DOHH2 (cell line): Measurements from ENCODE around the gene OPTN.

Source experiments
- H3F3A ChIP-seq: fragments of 200-600 bp; sonication (generic), shearing (Covaris generic); 2 replicates; pipeline ENCODE4 v1.6.0; 2016; ENCODE audit warnings: antibody characterized with exemption, mild to moderate bottlenecking; ENCODE audit not compliant: control insufficient read depth, insufficient read depth
- H3K27ac ChIP-seq: fragments of 200-600 bp; sonication (generic); 2 replicates; pipeline ENCODE4 v1.5.1; 2014; ENCODE audit warnings: low read depth, mild to moderate bottlenecking, low read length, moderate library complexity
- H3K27me3 ChIP-seq: fragments of 200-600 bp; sonication (generic); 2 replicates; pipeline ENCODE4 v1.6.1; 2014; ENCODE audit warnings: mild to moderate bottlenecking, low read length, mixed read lengths; ENCODE audit not compliant: control insufficient read depth
- H3K36me3 ChIP-seq: fragments of 200-600 bp; sonication (generic); 2 replicates; pipeline ENCODE4 v1.6.1; 2014; ENCODE audit warnings: mild to moderate bottlenecking, low read length, moderate library complexity, mixed read lengths; ENCODE audit not compliant: control insufficient read depth
- H3K4me1 ChIP-seq: fragments of 200-600 bp; sonication (generic); 2 replicates; pipeline ENCODE4 v1.6.1; 2014; ENCODE audit warnings: mild to moderate bottlenecking, low read length, mixed read lengths; ENCODE audit not compliant: control insufficient read depth
- H3K4me2 ChIP-seq: fragments of 200-600 bp; sonication (generic); 2 replicates; pipeline ENCODE4 v1.6.0; 2014; ENCODE audit warnings: mild to moderate bottlenecking, low read length, moderate library complexity
- H3K4me3 ChIP-seq: fragments of 200-600 bp; sonication (generic); 2 replicates; pipeline ENCODE4 v1.5.1; 2014; ENCODE audit warnings: mild to moderate bottlenecking, low read length, mixed read lengths
- H3K79me2 ChIP-seq: fragments of 200-600 bp; sonication (generic); 2 replicates; pipeline ENCODE4 v1.6.1; 2014; ENCODE audit warnings: mild to moderate bottlenecking, low read length, mixed read lengths; ENCODE audit not compliant: control insufficient read depth
- H3K9me2 ChIP-seq: fragments of 200-600 bp; sonication (generic); replicated peaks from 2 replicates; pipeline ENCODE4 v1.6.1; 2014; ENCODE audit warnings: mild to moderate bottlenecking, low read length, mixed read lengths; ENCODE audit not compliant: control insufficient read depth
- H3K9me3 ChIP-seq: fragments of 200-600 bp; sonication (generic); 2 replicates; pipeline ENCODE4 v1.6.1; 2014; ENCODE audit warnings: antibody characterized with exemption, low read length, mixed read lengths; ENCODE audit not compliant: control insufficient read depth, insufficient read depth
- H4K20me1 ChIP-seq: fragments of 200-600 bp; sonication (generic); 2 replicates; pipeline ENCODE4 v1.6.0; 2014; ENCODE audit warnings: low read depth, mild to moderate bottlenecking, antibody characterized with exemption, low read length, moderate library complexity; ENCODE audit not compliant: control insufficient read depth, insufficient read depth
- CTCF ChIP-seq: fragments of 200-600 bp; sonication (generic); IDR thresholded peaks from one replicate; pipeline ENCODE4 v1.5.1; 2014; ENCODE audit warnings: antibody characterized with exemption, mild to moderate bottlenecking, low read depth, low read length; ENCODE audit not compliant: poor library complexity, severe bottlenecking
- EZH2phosphoT487 ChIP-seq: fragments of 200-600 bp; sonication (generic); IDR thresholded peaks from 2 replicates; pipeline ENCODE4 v1.6.1; 2017; ENCODE audit warnings: borderline replicate concordance, mild to moderate bottlenecking, antibody characterized with exemption, low read length, moderate library complexity, mixed read lengths

OPTN gene

GRCh38 chr10:13086056-13086455, 13.9 kb upstream of the OPTN start:
- Histone ChIP-seq H4K20me1 (no peaks in the 10 kb centered on the region), H3K36me3 (no peaks in the 10 kb centered on the region), H3K9me2 (no peaks in the 10 kb centered on the region), H3K27me3 (peaks cover 2% of the 10 kb centered on the region; the same call in 1 of the 2 replicates), H3F3A (no peaks in the 10 kb centered on the region), H3K4me1 (no peaks in the 10 kb centered on the region), H3K4me3 (no peak overlapping the region), H3K79me2 (no peaks in the 10 kb centered on the region), H3K9me3 (peaks cover 11% of the 10 kb centered on the region), H3K4me2 (no peak overlapping the region), H3K27ac (no peak overlapping the region)
- no peak for TF ChIP-seq CTCF
- TF ChIP-seq EZH2phosphoT487, result no peak

GRCh38 chr10:13087601-13087985, 12.4 kb upstream of the OPTN start:
- Histone ChIP-seq H3K36me3 (no peaks in the 10 kb centered on the region), H3K4me3 (no peak overlapping the region), H3K79me2 (no peaks in the 10 kb centered on the region), H3K9me3 (peaks cover 11% of the 10 kb centered on the region), H3K4me2 (no peak overlapping the region), H3F3A (no peaks in the 10 kb centered on the region), H3K27me3 (peaks cover 6% of the 10 kb centered on the region), H4K20me1 (no peaks in the 10 kb centered on the region), H3K27ac (no peak overlapping the region), H3K9me2 (no peaks in the 10 kb centered on the region), H3K4me1 (no peaks in the 10 kb centered on the region)
- TF ChIP-seq CTCF (no peak), EZH2phosphoT487 (no peak)

- H3K9me3 ChIP-seq, result peaks cover 8% of the 10 kb centered on the region
- H3K4me3 ChIP-seq, result no peak overlapping the region
- H3K4me1 ChIP-seq, result no peaks in the 10 kb centered on the region
- H3K79me2 ChIP-seq, result no peaks in the 10 kb centered on the region
- no peaks in the 10 kb centered on the region for H3F3A ChIP-seq
- no peaks in the 10 kb centered on the region for H3K9me2 ChIP-seq
- H3K27me3 ChIP-seq, result peaks cover 6% of the 10 kb centered on the region
- TF ChIP-seq EZH2phosphoT487 (no peak), CTCF (no peak)
- H4K20me1 ChIP-seq, result no peaks in the 10 kb centered on the region
- H3K4me2 ChIP-seq, result no peak overlapping the region
- H3K36me3 ChIP-seq, result no peaks in the 10 kb centered on the region
- no peak overlapping the region for H3K27ac ChIP-seq
Observed at GRCh38 chr10:13087986-13088618, 11.9 kb upstream of the OPTN start.
